IMR-90 (cell line): ENCODE measurements around the gene IGSF9B. TPM values are rescaled to one million over a fixed set of nuclear protein-coding genes. Genes with fewer than 3 reads are reported as not detected.

ENCODE experiments used
- ATAC-seq: fragments of 200-7000 bp; cut with Tn5 transposase; 2 replicates; pipeline ENCODE4 v1.9.1; 2020; ENCODE audit warnings: low read depth, mild to moderate bottlenecking, moderate library complexity
- BruUV-seq: library from RNA; stranded (reverse); fragments of 400-500 nt; replicated peaks from 2 replicates; lab custom pipeline; 2021; lab: Mats Ljungman, UMichigan
- CTCF ChIA-PET: fragments of 300-600 bp; formaldehyde crosslinking; extraction: SDS; loops from one replicate; lab custom pipeline; 2021; ENCODE audit warnings: antibody characterized with exemption; lab: Yijun Ruan, JAX
- POLR2A ChIA-PET: fragments of 300-600 bp; sonication (Branson Sonifier 250); formaldehyde crosslinking; loops from one replicate; lab custom pipeline; 2022; ENCODE audit warnings: antibody characterized with exemption; ENCODE audit not compliant: unreplicated experiment; lab: Charles Lee
- DNase-seq: peaks from one replicate; pipeline ENCODE4 v3.0.0; 2013
- H2AFZ ChIP-seq: replicated peaks from 2 replicates; pipeline ENCODE3; 2013; ENCODE audit warnings: low read length, mild to moderate bottlenecking; ENCODE audit not compliant: poor library complexity
- H2AK5ac ChIP-seq: 2 replicates; pipeline ENCODE4 v1.6.1; 2013; ENCODE audit warnings: low read depth, low read length, inconsistent platforms
- H2AK9ac ChIP-seq: replicated peaks from 2 replicates; pipeline ENCODE3; 2013; ENCODE audit warnings: mild to moderate bottlenecking, low read depth, low read length, moderate library complexity; ENCODE audit not compliant: poor library complexity
- H2BK120ac ChIP-seq: 2 replicates; pipeline ENCODE4 v1.6.1; 2013; ENCODE audit warnings: low read depth, low read length, inconsistent platforms
- H2BK15ac ChIP-seq: 3 replicates; pipeline ENCODE4 v1.6.1; 2013; ENCODE audit warnings: low read depth, low read length, inconsistent platforms
- H2BK20ac ChIP-seq: 2 replicates; pipeline ENCODE4 v1.6.1; 2013; ENCODE audit warnings: low read depth, mild to moderate bottlenecking, inconsistent platforms, low read length, moderate library complexity
- H2BK5ac ChIP-seq: 2 replicates; pipeline ENCODE4 v1.6.1; 2013; ENCODE audit warnings: mild to moderate bottlenecking, low read depth, low read length, inconsistent platforms; ENCODE audit not compliant: poor library complexity, severe bottlenecking
- H3K14ac ChIP-seq: replicated peaks from 2 replicates; pipeline ENCODE4 v1.6.1; 2013; ENCODE audit warnings: low read depth, low read length, inconsistent platforms
- H3K18ac ChIP-seq: 2 replicates; pipeline ENCODE4 v1.6.1; 2013; ENCODE audit warnings: low read depth, low read length, control low read depth
- H3K23ac ChIP-seq: 2 replicates; pipeline ENCODE4 v1.6.1; 2013; ENCODE audit warnings: low read depth, low read length, inconsistent platforms
- H3K27ac ChIP-seq: 2 replicates; pipeline ENCODE4 v1.5.1; 2013; ENCODE audit warnings: mild to moderate bottlenecking, control low read depth, low read length; ENCODE audit not compliant: insufficient read depth
- H3K27me3 ChIP-seq: 2 replicates; pipeline ENCODE4 v1.6.1; 2013; ENCODE audit warnings: low read length; ENCODE audit not compliant: control insufficient read depth, insufficient read depth
- H3K36me3 ChIP-seq: 2 replicates; pipeline ENCODE4 v1.6.1; 2013; ENCODE audit warnings: low read length, mixed read lengths; ENCODE audit not compliant: control insufficient read depth, insufficient read depth
- H3K4ac ChIP-seq: 2 replicates; pipeline ENCODE4 v1.6.1; 2013; ENCODE audit warnings: low read depth, low read length, inconsistent platforms
- H3K4me1 ChIP-seq: 2 replicates; pipeline ENCODE4 v1.6.1; 2013; ENCODE audit warnings: low read length, mixed read lengths; ENCODE audit not compliant: control insufficient read depth, insufficient read depth
- H3K4me2 ChIP-seq: 2 replicates; pipeline ENCODE4 v1.6.1; 2013; ENCODE audit warnings: low read depth, mild to moderate bottlenecking, control low read depth, low read length, moderate library complexity
- H3K4me3 ChIP-seq: 2 replicates; pipeline ENCODE4 v1.5.1; 2013; ENCODE audit warnings: low read depth, mild to moderate bottlenecking, control low read depth, low read length, moderate library complexity; ENCODE audit not compliant: insufficient read depth
- H3K56ac ChIP-seq: 2 replicates; pipeline ENCODE4 v1.6.1; 2013; ENCODE audit warnings: low read length, inconsistent platforms; ENCODE audit not compliant: insufficient read depth; ENCODE audit errors: extremely low read depth
- H3K79me1 ChIP-seq, 2 experiments: 2 replicates each; pipeline ENCODE4 v1.6.1; 2013; ENCODE audit warnings: low read length in 2 of 2, inconsistent platforms in 1 of 2, low read depth in 1 of 2
- H3K9ac ChIP-seq: 2 replicates; pipeline ENCODE4 v1.6.1; 2013; ENCODE audit warnings: low read depth, low read length, control low read depth
- H3K9me1 ChIP-seq: 2 replicates; pipeline ENCODE4 v1.6.1; 2013; ENCODE audit warnings: low read length, inconsistent platforms; ENCODE audit not compliant: insufficient read depth
- H3K9me3 ChIP-seq: 2 replicates; pipeline ENCODE4 v1.6.1; 2013; ENCODE audit warnings: low read length; ENCODE audit not compliant: control insufficient read depth, insufficient read depth
- H4K20me1 ChIP-seq: 2 replicates; pipeline ENCODE4 v1.6.1; 2013; ENCODE audit warnings: low read length, inconsistent platforms; ENCODE audit not compliant: insufficient read depth
- H4K5ac ChIP-seq: 2 replicates; pipeline ENCODE4 v1.6.1; 2013; ENCODE audit warnings: mild to moderate bottlenecking, low read depth, low read length, control low read depth
- H4K8ac ChIP-seq, 2 experiments: 2 replicates each; pipeline ENCODE4 v1.6.1; 2013; ENCODE audit warnings: low read depth in 2 of 2, low read length in 2 of 2, control low read depth in 1 of 2, inconsistent platforms in 1 of 2
- H4K91ac ChIP-seq: 2 replicates; pipeline ENCODE4 v1.6.1; 2013; ENCODE audit warnings: low read depth, low read length, inconsistent platforms; ENCODE audit not compliant: insufficient read depth
- BHLHE40 ChIP-seq: fragments of 150-350 bp; IDR thresholded peaks from 2 replicates; pipeline ENCODE4 v1.6.1; 2016; ENCODE audit warnings: mild to moderate bottlenecking, low read depth, low read length
- CEBPB ChIP-seq: IDR thresholded peaks from 2 replicates; pipeline ENCODE4 v1.6.1; 2012; ENCODE audit warnings: low read depth, low read length, improper control_type of control experiment
- CHD1 ChIP-seq: IDR thresholded peaks from 2 replicates; pipeline ENCODE4 v1.6.1; 2012; ENCODE audit warnings: low read depth, low read length, improper control_type of control experiment
- CTCF ChIP-seq: conservative IDR thresholded peaks from 2 replicates; pipeline ENCODE4 v1.5.1; 2012; ENCODE audit warnings: mild to moderate bottlenecking, low read depth, low read length, improper control_type of control experiment
- ELK1 ChIP-seq: fragments of 150-350 bp; IDR thresholded peaks from 2 replicates; pipeline ENCODE4 v1.6.1; 2016; ENCODE audit warnings: low read depth, mild to moderate bottlenecking, low read length, moderate library complexity, borderline replicate concordance
- FOS ChIP-seq: fragments of 150-350 bp; IDR thresholded peaks from 2 replicates; pipeline ENCODE4 v1.6.1; 2016; ENCODE audit warnings: low read depth, low read length
- MAFK ChIP-seq: IDR thresholded peaks from 2 replicates; pipeline ENCODE4 v1.6.1; 2012; ENCODE audit warnings: low read depth, low read length, improper control_type of control experiment
- MXI1 ChIP-seq: IDR thresholded peaks from 2 replicates; pipeline ENCODE4 v1.6.1; 2012; ENCODE audit warnings: low read depth, mild to moderate bottlenecking, low read length, moderate library complexity, borderline replicate concordance
- NFE2L2 ChIP-seq: fragments of 150-350 bp; IDR thresholded peaks from 2 replicates; pipeline ENCODE4 v1.6.1; 2016; ENCODE audit warnings: low read depth, mild to moderate bottlenecking, low read length
- RAD21 ChIP-seq: IDR thresholded peaks from 2 replicates; pipeline ENCODE4 v1.6.1; 2012; ENCODE audit warnings: low read length, improper control_type of control experiment
- RCOR1 ChIP-seq: IDR thresholded peaks from 2 replicates; pipeline ENCODE4 v1.6.1; 2012; ENCODE audit warnings: mild to moderate bottlenecking, low read length, improper control_type of control experiment; ENCODE audit not compliant: insufficient replicate concordance
- RFX5 ChIP-seq: IDR thresholded peaks from 2 replicates; pipeline ENCODE4 v1.8.0; 2012; ENCODE audit warnings: low read depth, mild to moderate bottlenecking, low read length, moderate library complexity
- SMC3 ChIP-seq: fragments of 150-350 bp; IDR thresholded peaks from 2 replicates; pipeline ENCODE4 v1.6.1; 2016; ENCODE audit warnings: low read depth, mild to moderate bottlenecking, antibody characterized with exemption, low read length, moderate library complexity
- WGBS, 2 experiments: methylation state at CpG; one replicate each; pipeline versions ENCODE4 v1.1.5 to v1.1.7; 2013; ENCODE audit warnings: missing lambda C conversion rate in 2 of 2; ENCODE audit not compliant: insufficient read length in 1 of 2; ENCODE audit errors: extremely low coverage in 2 of 2; 5-methylcytosine and 5-hydroxymethylcytosine counted together
- dilution Hi-C: fragments of 300-500 bp; cut with HindIII; formaldehyde crosslinking; loops from one replicate; pipeline ENCODE4 v1.14.3; 2018; ENCODE audit warnings: low sequenced_read_pairs; ENCODE audit not compliant: unreplicated experiment
- in situ Hi-C: fragments of 300-500 bp; cut with MboI; formaldehyde crosslinking; loops from 3 replicates; pipeline ENCODE4 v1.14.3; 2019; ENCODE audit warnings: low sequenced_read_pairs, inconsistent platforms, mixed read lengths
- intact Hi-C: fragments of 100-400 bp; cut with micrococcal nuclease; formaldehyde crosslinking; loops from 2 replicates; pipeline ENCODE4 v1.10.0; 2022
- polyA plus RNA-seq, 3 experiments: library from polyadenylated mRNA; depleted of rRNA; stranded (reverse); fragments of >200 nt; gene quantifications; 2 replicates each; pipeline ENCODE4 v1.2.3, GENCODE V29; 2012; ENCODE audit warnings: low replicate concordance in 1 of 3
- total RNA-seq: library from RNA; depleted of rRNA; stranded (reverse); fragments of >200 nt; gene quantifications from 2 replicates; pipeline ENCODE4 v1.2.3, GENCODE V29; 2012

Gene IGSF9B
- total and polyA plus RNA-seq, 2 of the 4 experiments (the other 2 are of a cell fraction): under 0.01 to 0.10 TPM

GRCh38 chr11:133980665-133981064 is 23.9 kb upstream of the IGSF9B start:
- BruUV-seq: no TSS peak
- Histone ChIP-seq H3K4me3 (no peak overlapping the region), H3K23ac (no peak overlapping the region), H3K79me1 (no peaks in the 10 kb centered on the region), H3K4ac (no peak overlapping the region), H2BK20ac (no peak overlapping the region), H4K8ac (no peak overlapping the region), H2AK9ac (no peak overlapping the region), H3K4me2 (no peak overlapping the region), H3K27me3 (peaks cover 4% of the 10 kb centered on the region; the same call in 1 of the 2 replicates), H3K27ac (no peak overlapping the region), H2AK5ac (no peak overlapping the region), H3K56ac (no peak overlapping the region), H4K20me1 (no peaks in the 10 kb centered on the region), H4K5ac (no peak overlapping the region), H3K9me1 (no peaks in the 10 kb centered on the region), H3K9ac (no peak overlapping the region), H3K18ac (no peak overlapping the region), H2BK120ac (no peak overlapping the region), H3K14ac (no peak overlapping the region), H4K91ac (no peak overlapping the region), H2BK15ac (no peak overlapping the region), H2BK5ac (no peak overlapping the region), H3K4me1 (no peaks in the 10 kb centered on the region), H3K36me3 (no peaks in the 10 kb centered on the region), H3K9me3 (no peaks in the 10 kb centered on the region), H2AFZ (no peak overlapping the region)
- WGBS, 2 experiments: no CpG with 5 or more reads among the region's 9 CpGs
- in situ Hi-C loops: no loop called here
- CTCF ChIA-PET: no interaction called here
- intact Hi-C loops: no loop called here
- ATAC-seq: no peak
- dilution Hi-C loops: no loop called here
- POLR2A ChIA-PET: no interaction called here
- no peak for TF ChIP-seq NFE2L2
- TF ChIP-seq ELK1: no peak
- TF ChIP-seq FOS: no peak
- TF ChIP-seq CTCF: no peak
- TF ChIP-seq MAFK: no peak
- no peak for TF ChIP-seq MXI1
- no peak for TF ChIP-seq BHLHE40
- TF ChIP-seq CEBPB: no peak
- no peak for TF ChIP-seq RAD21
- no peak for TF ChIP-seq CHD1
- no peak for TF ChIP-seq SMC3
- TF ChIP-seq RCOR1: no peak
- TF ChIP-seq RFX5: no peak
- DNase-seq: no peak
